RWPE2 (cell line): Measurements from ENCODE around the gene COPS3.

Experiments used
- ATAC-seq: fragments of 200-7000 bp; cut with Tn5 transposase; 3 replicates; pipeline ENCODE4 v1.9.1; 2021; ENCODE audit warnings: low read depth
- DNase-seq: peaks from one replicate; pipeline ENCODE4 v3.0.0-alpha.2; 2020; ENCODE audit warnings: low spot score
- H3K27ac ChIP-seq: fragments of 450-650 bp; 2 replicates; pipeline ENCODE4 v1.5.1; 2017; ENCODE audit warnings: mild to moderate bottlenecking; ENCODE audit not compliant: poor library complexity, severe bottlenecking
- H3K27me3 ChIP-seq: fragments of 250-450 bp; sonication (Bioruptor Pico); 2 replicates; pipeline ENCODE4 v1.5.1; 2021; ENCODE audit warnings: mild to moderate bottlenecking, moderate library complexity; ENCODE audit not compliant: insufficient read depth, poor library complexity, severe bottlenecking
- H3K36me3 ChIP-seq: fragments of 250-450 bp; sonication (Bioruptor Pico); 2 replicates; pipeline ENCODE4 v1.5.1; 2020; ENCODE audit warnings: low read depth, mild to moderate bottlenecking, moderate library complexity
- H3K4me1 ChIP-seq: fragments of 250-450 bp; sonication (Bioruptor Pico); 2 replicates; pipeline ENCODE4 v1.5.1; 2021; ENCODE audit warnings: mild to moderate bottlenecking, moderate library complexity; ENCODE audit not compliant: insufficient read depth, poor library complexity, severe bottlenecking
- H3K4me3 ChIP-seq: fragments of 250-450 bp; sonication (Bioruptor Pico); 2 replicates; pipeline ENCODE4 v1.5.1; 2021; ENCODE audit warnings: mild to moderate bottlenecking, moderate library complexity; ENCODE audit not compliant: severe bottlenecking
- H3K9me3 ChIP-seq: fragments of 250-450 bp; sonication (Bioruptor Pico); 2 replicates; pipeline ENCODE4 v1.5.1; 2021; ENCODE audit warnings: mild to moderate bottlenecking, moderate library complexity; ENCODE audit not compliant: severe bottlenecking
- CTCF ChIP-seq: fragments of 450-650 bp; IDR thresholded peaks from one replicate; pipeline ENCODE4 v1.5.1; 2017; ENCODE audit warnings: mild to moderate bottlenecking, moderate library complexity; ENCODE audit not compliant: poor library complexity, severe bottlenecking

Gene COPS3

GRCh38 chr17:17226451-17227265 is 54.4 kb downstream of the COPS3 start:
- Histone ChIP-seq H3K4me3 (no peak overlapping the region), H3K9me3 (no peaks in the 10 kb centered on the region), H3K27ac (no peak overlapping the region), H3K36me3 (peaks cover 71% of the 10 kb centered on the region), H3K27me3 (no peaks in the 10 kb centered on the region), H3K4me1 (no peaks in the 10 kb centered on the region)
- DNase-seq (no peak), ATAC-seq (no peak)
- TF ChIP-seq CTCF, result no peak

GRCh38 chr17:17225901-17226300 is 55.1 kb downstream of the COPS3 start:
- H3K9me3 ChIP-seq, result no peaks in the 10 kb centered on the region

GRCh38 chr17:17224137-17224536 is 56.9 kb downstream of the COPS3 start:
- ATAC-seq (no peak), DNase-seq (no peak)
- no peak for TF ChIP-seq CTCF
- no peaks in the 10 kb centered on the region for H3K27me3 ChIP-seq
- no peak overlapping the region for H3K27ac ChIP-seq
- H3K9me3 ChIP-seq, result no peaks in the 10 kb centered on the region
- peaks cover 58% of the 10 kb centered on the region for H3K36me3 ChIP-seq
- no peaks in the 10 kb centered on the region for H3K4me1 ChIP-seq
- no peak overlapping the region for H3K4me3 ChIP-seq

More at GRCh38 chr17:17225901-17226300, 55.1 kb downstream of the COPS3 start:
- TF ChIP-seq CTCF, result no peak
- ATAC-seq (no peak), DNase-seq (no peak)
- Histone ChIP-seq H3K36me3 (peaks cover 69% of the 10 kb centered on the region), H3K4me1 (no peaks in the 10 kb centered on the region), H3K27me3 (no peaks in the 10 kb centered on the region), H3K4me3 (no peak overlapping the region), H3K27ac (no peak overlapping the region)

- H3K27ac ChIP-seq, result no peak overlapping the region
Observed at GRCh38 chr17:17223736-17224135, 57.3 kb downstream of the COPS3 start.

More at GRCh38 chr17:17223736-17224135, 57.3 kb downstream of the COPS3 start:
- TF ChIP-seq CTCF, result no peak
- DNase-seq (no peak), ATAC-seq (no peak)
- Histone ChIP-seq H3K36me3 (peaks cover 56% of the 10 kb centered on the region), H3K27me3 (no peaks in the 10 kb centered on the region), H3K4me3 (no peak overlapping the region), H3K9me3 (no peaks in the 10 kb centered on the region), H3K4me1 (no peaks in the 10 kb centered on the region)
